Endometrial microvascular endothelial cells (primary cell): ENCODE measurements around the gene CYTIP. TPM values are rescaled to one million over a fixed set of nuclear protein-coding genes. Genes with fewer than 3 reads are reported as not detected.

Experiments
- in situ Hi-C: cut with HindIII; loops from 2 replicates; pipeline ENCODE4 v1.10.0; 2017; ENCODE audit warnings: low sequenced_read_pairs, low pct_unique_long_range_greater_than_20kb; ENCODE audit errors: inconsistent ontology term
- total RNA-seq: library from RNA; depleted of rRNA; stranded (reverse); fragments of >200 nt; gene quantifications from one replicate; pipeline ENCODE4 v1.2.3, GENCODE V29; 2015; ENCODE audit errors: inconsistent ontology term

The CYTIP gene
- total RNA-seq, 1 donor from 2014 or later = not detected

GRCh38 chr2:157468931-157469708 is 25.2 kb upstream of the CYTIP start:
- in situ Hi-C loops = no loop called here

GRCh38 chr2:157466764-157467163 is 22.9 kb upstream of the CYTIP start:
- in situ Hi-C loops = no loop called here

GRCh38 chr2:157465554-157465953 is 21.7 kb upstream of the CYTIP start:
- in situ Hi-C loops = no loop called here

GRCh38 chr2:157463002-157463401 is 19.1 kb upstream of the CYTIP start:
- in situ Hi-C loops = no loop called here

GRCh38 chr2:157460897-157461296 is 17.0 kb upstream of the CYTIP start:
- in situ Hi-C loops = no loop called here

- in situ Hi-C loops = no loop called here
These were observed 16.5 kb upstream of the CYTIP start for GRCh38 chr2:157460384-157460837.

- in situ Hi-C loops = no loop called here
These were observed 15.6 kb upstream of the CYTIP start for GRCh38 chr2:157459486-157459885.

GRCh38 chr2:157447741-157448140 is 3.9 kb upstream of the CYTIP start:
- in situ Hi-C loops = no loop called here

GRCh38 chr2:157447031-157447430 is 3.1 kb upstream of the CYTIP start:
- in situ Hi-C loops = no loop called here

GRCh38 chr2:157444641-157445040 is 752 bp upstream of the CYTIP start:
- in situ Hi-C loops = no loop called here

GRCh38 chr2:157443090-157443489 is 799 bp downstream of the CYTIP start:
- in situ Hi-C loops = no loop called here

GRCh38 chr2:157442636-157443035 is 1.3 kb downstream of the CYTIP start:
- in situ Hi-C loops = no loop called here

- in situ Hi-C loops = no loop called here
These were observed 1.7 kb downstream of the CYTIP start for GRCh38 chr2:157442191-157442590.

GRCh38 chr2:157441072-157441454 is 2.8 kb downstream of the CYTIP start:
- in situ Hi-C loops = no loop called here

GRCh38 chr2:157440404-157441071 is 3.4 kb downstream of the CYTIP start:
- in situ Hi-C loops = no loop called here

GRCh38 chr2:157439824-157440186 is 4.1 kb downstream of the CYTIP start:
- in situ Hi-C loops = no loop called here

- in situ Hi-C loops = no loop called here
These were observed 4.7 kb downstream of the CYTIP start for GRCh38 chr2:157438863-157439823.

- in situ Hi-C loops = no loop called here
These were observed 10.5 kb downstream of the CYTIP start for GRCh38 chr2:157433394-157433793.

GRCh38 chr2:157432475-157433106 is 11.3 kb downstream of the CYTIP start:
- in situ Hi-C loops = no loop called here
